ENCODE measurements around the gene PTPRN2. TPM values are rescaled to one million over a fixed set of nuclear protein-coding genes. Genes with fewer than 3 reads are reported as not detected.

Gene PTPRN2
- total and polyA plus RNA-seq, 7 donors: 0.47 to 0.82 (median 0.51) TPM

GRCh38 chr7:158281441-158281840, 306.2 kb downstream of the PTPRN2 start:
- Histone ChIP-seq H3K36me3 (ENCODE audit: insufficient read depth in 1 of 2, low read depth in 1 of 2) (no peaks in the 10 kb centered on the region), H3K27ac (no peak overlapping the region), H3K4me3 (no peak overlapping the region), H3K9me3 (peaks cover 3% of the 10 kb centered on the region), H3K27me3 (ENCODE audit: insufficient read depth in 3 of 3, low read length in 2 of 3) (peaks cover 0 to 2% (median 0%) of the 10 kb centered on the region in 3 donors), H3K4me1 (no peaks in the 10 kb centered on the region)
- 77 to 91% (median 89%) methylated on average over 8 of the region's 8 CpGs for WGBS, 3 donors
- ATAC-seq: no peak
- intact Hi-C loops (cut with DNase I): no loop called here
- DNase-seq: no peak
- TF ChIP-seq CTCF (IDR thresholded peaks at IDR 0.05): no peak

- H3K27ac ChIP-seq: no peak overlapping the region
- H3K4me3 ChIP-seq: no peak overlapping the region
- peaks cover 0 to 2% (median 0%) of the 10 kb centered on the region in 3 donors for H3K27me3 ChIP-seq (ENCODE audit: insufficient read depth in 3 of 3, low read length in 2 of 3)
- no peaks in the 10 kb centered on the region for H3K4me1 ChIP-seq
- WGBS, 3 donors: 76 to 86% (median 78%) methylated on average over 29 of the region's 29 CpGs
- DNase-seq (no peak), ATAC-seq (no peak)
- no peak for TF ChIP-seq CTCF (IDR thresholded peaks at IDR 0.05)
- H3K9me3 ChIP-seq: no peaks in the 10 kb centered on the region
- no peaks in the 10 kb centered on the region for H3K36me3 ChIP-seq (ENCODE audit: insufficient read depth in 1 of 2, low read depth in 1 of 2)
- intact Hi-C loops (cut with DNase I): no loop called here
Measured at GRCh38 chr7:158280448-158281144, 307.0 kb downstream of the PTPRN2 start.

- no peaks in the 10 kb centered on the region for H3K4me1 ChIP-seq
- H3K4me3 ChIP-seq: no peak overlapping the region
- ATAC-seq (no peak), DNase-seq (peak in 1 of 2 donors; percentile 30)
- intact Hi-C loops (cut with DNase I): no loop called here
- no peak for TF ChIP-seq CTCF (IDR thresholded peaks at IDR 0.05)
- no peaks in the 10 kb centered on the region for H3K9me3 ChIP-seq
- WGBS, 3 donors: 83 to 88% (median 88%) methylated on average over 53 of the region's 53 CpGs
- peaks cover 0 to 3% (median 0%) of the 10 kb centered on the region in 3 donors for H3K27me3 ChIP-seq (ENCODE audit: insufficient read depth in 3 of 3, low read length in 2 of 3)
- H3K36me3 ChIP-seq (ENCODE audit: insufficient read depth in 1 of 2, low read depth in 1 of 2): no peaks in the 10 kb centered on the region
- H3K27ac ChIP-seq: no peak overlapping the region
Measured at GRCh38 chr7:158279539-158280447, 307.8 kb downstream of the PTPRN2 start.

DNA sequence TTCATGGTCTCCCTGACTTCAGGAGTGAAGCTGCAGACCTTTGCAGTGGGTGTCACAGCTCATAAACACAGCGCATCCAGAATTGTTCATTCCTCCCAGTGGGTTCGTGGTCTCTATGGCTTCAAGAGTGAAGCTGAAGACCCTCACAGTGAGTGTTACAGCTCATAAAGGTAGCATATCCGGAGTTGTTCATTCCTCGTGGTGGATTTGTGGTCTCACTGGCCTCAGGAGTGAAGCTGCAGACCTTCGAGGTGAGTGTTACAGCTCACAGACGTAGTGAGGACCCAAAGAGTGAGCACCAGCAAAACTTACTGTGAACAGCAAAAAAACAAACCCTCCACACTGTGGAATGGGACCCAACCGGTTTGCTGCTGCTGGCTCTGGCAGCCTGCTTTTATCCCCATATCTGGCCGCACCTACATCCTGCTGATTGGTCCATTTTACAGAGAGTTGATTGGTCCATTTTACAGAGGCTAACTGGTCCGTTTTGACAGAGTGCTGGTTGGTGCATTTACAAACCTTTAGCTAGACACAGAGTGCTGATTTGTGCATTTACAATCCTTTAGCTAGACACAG, 308.8 kb downstream of the PTPRN2 start:
- no peak for ATAC-seq
- H3K27me3 ChIP-seq (ENCODE audit: insufficient read depth in 3 of 3, low read length in 2 of 3): peaks cover 0 to 3% (median 0%) of the 10 kb centered on the region in 3 donors
- 66 to 75% (median 68%) methylated on average over 9 of the region's 9 CpGs for WGBS, 3 donors
- TF ChIP-seq CTCF (IDR thresholded peaks at IDR 0.05): no peak
- peak in 1 of 2 donors; percentile 5 for DNase-seq
- intact Hi-C loops (cut with DNase I): no loop called here
- no peaks in the 10 kb centered on the region for H3K9me3 ChIP-seq
- H3K36me3 ChIP-seq (ENCODE audit: insufficient read depth in 1 of 2, low read depth in 1 of 2): no peaks in the 10 kb centered on the region
- H3K27ac ChIP-seq: no peak overlapping the region
- H3K4me1 ChIP-seq: no peaks in the 10 kb centered on the region
- no peak overlapping the region for H3K4me3 ChIP-seq

Data from psoas muscle (tissue), 8 donors.